TTC549 (cell line): ENCODE measurements around the gene IFNL2.
"Not testable (repeated sequence)": the region's sequence is repeated elsewhere in the genome, so short reads cannot be mapped to it uniquely, and the experiment has no call there.

Experiments
- FAIRE-seq: peaks from 2 replicates; lab custom pipeline; 2012; peaks lifted over from hg19 to GRCh38; lab: Jason Lieb, UNC

IFNL2 gene

DNA sequence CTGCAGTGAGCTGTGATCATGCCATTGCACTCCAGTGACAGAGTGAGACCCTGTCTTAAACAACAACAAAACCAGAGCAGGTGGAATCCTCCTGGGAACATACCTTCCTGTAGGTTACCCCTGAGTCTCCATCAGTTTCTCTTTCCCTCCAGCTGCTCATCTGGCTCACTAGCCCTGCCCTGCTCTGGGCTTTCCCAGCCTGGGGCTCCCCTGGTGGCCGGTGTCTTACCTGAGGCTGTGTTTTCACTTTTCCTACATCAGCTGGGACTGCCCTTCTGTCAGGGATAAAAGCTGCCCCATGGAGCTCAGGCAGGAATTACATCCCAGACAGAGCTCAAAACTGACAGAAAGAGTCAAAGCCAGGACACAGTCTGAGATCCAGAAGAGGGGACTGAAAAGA is at the start of gene IFNL2:
Gene IFNL2, plus strand, starts transcription at position 312 of the 400 bp plus-strand sequence. CDS start 173 bp downstream, outside the sequence.
- not testable (repeated sequence) for FAIRE-seq

DNA sequence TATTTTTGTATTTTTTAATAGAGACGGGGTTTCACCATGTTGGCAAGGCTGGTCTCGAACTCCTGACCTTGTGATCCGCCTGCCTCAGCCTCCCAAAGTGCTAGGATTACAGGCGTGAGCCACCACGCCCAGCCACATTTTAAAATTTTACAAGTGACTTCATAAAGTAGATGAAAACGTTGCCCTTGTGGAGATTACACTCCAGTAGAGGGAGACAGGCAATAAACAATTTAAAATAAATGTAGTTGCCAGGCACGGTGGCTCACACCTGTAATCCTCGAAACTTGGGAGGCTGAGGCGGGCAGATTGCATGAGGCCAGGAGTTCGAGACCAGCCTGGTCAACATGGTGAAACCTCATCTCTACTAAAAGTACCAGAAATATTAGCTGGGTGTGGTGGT is 49.1 kb upstream of the IFNL2 start:
- not testable (repeated sequence) for FAIRE-seq

DNA sequence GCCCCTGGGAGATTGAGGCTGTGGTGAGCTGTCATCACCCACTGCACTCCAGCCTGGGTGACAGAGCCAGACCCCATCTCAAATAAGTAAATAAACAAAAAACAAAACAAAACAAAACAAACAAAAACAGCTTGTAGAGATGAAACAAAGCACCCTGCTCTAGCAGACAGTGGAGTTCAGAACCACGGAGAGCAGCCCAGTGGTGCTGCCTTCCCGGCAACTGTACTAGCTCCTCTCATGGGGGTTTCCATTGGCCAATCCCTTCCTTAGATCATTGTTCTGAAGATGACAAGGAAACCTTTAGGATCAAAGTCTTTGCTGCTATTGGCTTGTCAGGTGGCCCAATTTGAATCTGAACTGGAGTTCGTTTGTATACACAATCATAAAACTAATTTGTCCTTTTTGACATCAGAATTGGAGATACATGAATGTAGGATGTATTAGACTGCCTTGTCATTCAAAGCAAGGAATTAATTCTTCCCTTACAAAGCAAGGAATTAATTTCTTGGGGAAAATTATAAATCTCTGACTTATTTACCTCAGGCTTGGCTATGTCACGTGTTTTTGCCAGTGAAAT is 44.4 kb upstream of the IFNL2 start:
- FAIRE-seq = no peak

DNA sequence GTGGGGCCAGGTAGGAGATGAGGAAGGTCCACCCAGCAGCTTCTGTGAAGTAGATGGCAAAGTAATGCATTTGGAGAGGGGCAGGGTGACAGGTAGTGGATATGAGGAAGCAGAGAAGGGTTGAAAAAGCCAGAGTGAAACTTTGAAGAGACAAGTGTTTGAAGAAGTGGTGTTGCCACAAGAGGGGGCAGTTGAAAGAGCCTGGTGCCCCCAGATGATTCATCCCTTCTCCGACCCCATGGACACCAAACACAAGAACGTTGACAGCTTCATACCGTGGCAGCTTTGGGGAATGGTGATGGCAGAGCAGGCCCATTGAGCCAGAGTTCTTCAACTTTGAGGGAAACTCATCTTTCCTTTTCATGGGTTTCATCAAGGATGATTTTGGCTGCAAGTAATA is 43.3 kb upstream of the IFNL2 start:
- FAIRE-seq = no peak

DNA sequence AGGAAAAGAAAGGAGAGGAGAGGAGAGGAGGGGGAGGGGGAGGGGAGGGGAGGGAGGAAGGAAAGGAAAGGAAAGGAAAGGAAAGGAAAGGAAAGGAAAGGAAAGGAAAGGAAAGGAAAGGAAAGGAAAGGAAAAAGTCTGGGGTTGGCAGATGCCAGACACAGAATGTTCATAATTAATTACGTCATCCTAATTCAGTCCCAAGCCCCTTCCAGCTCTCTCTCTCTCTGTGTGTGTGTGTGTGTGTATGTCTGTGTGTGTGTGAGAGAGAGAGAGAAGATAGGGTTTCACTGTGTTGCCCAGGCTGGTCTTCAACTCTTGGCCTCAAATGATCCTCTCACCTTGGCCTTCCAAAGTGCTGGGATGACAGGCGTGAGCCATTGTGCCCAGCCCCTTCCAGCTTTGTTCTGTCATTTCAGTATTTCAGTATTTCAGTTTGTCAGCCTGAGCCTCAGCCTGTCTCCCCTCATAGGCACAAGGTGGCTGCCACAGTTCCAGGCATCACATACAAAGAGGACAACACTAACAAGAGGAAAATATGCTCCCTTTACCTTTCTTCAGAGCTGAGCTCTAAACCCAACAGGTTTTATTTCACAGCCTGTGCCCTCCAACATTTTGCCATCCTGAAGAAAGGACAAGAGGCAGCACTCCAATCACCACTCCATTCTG is 38.0 kb upstream of the IFNL2 start:
- no peak for FAIRE-seq

DNA sequence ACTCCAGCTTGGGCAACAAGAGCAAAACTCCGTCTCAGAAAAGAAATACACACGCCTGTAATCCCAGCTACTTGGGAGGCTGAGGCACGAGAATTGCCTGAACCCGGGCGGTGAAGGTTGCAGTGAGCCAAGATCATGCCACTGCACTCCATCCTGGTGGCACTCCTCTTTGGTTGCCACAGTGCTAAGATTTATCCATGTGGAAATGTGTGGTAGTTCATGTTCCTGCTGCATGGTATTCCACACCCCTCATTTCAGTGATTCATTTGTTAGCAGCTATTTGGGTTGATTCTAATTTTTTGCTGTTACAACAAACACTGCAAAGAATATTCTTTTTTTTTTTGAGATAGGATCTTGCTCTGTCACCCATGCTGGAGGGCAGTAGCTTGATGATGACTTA is 35.5 kb upstream of the IFNL2 start:
- FAIRE-seq = no peak

DNA sequence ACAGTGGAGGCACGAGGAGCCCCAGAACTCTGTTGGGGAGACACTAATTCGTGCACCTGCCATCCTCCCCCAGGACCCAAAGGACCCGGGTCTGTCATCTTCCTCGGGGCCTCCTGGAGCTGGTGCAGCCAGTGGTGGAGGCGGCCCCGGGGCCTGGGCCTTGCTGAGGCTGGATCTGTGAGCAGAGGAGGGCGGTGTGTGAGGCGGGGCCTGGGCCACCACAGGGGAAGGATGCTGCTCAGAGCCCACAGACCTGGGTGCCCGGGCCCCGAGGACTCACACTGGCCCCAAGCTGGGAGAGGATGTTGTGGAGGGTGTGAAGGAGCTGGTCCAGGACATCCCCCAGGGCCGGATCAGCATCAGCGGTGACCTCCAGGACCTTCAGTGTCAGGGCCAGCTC is 31.7 kb upstream of the IFNL2 start:
- FAIRE-seq = no peak

DNA sequence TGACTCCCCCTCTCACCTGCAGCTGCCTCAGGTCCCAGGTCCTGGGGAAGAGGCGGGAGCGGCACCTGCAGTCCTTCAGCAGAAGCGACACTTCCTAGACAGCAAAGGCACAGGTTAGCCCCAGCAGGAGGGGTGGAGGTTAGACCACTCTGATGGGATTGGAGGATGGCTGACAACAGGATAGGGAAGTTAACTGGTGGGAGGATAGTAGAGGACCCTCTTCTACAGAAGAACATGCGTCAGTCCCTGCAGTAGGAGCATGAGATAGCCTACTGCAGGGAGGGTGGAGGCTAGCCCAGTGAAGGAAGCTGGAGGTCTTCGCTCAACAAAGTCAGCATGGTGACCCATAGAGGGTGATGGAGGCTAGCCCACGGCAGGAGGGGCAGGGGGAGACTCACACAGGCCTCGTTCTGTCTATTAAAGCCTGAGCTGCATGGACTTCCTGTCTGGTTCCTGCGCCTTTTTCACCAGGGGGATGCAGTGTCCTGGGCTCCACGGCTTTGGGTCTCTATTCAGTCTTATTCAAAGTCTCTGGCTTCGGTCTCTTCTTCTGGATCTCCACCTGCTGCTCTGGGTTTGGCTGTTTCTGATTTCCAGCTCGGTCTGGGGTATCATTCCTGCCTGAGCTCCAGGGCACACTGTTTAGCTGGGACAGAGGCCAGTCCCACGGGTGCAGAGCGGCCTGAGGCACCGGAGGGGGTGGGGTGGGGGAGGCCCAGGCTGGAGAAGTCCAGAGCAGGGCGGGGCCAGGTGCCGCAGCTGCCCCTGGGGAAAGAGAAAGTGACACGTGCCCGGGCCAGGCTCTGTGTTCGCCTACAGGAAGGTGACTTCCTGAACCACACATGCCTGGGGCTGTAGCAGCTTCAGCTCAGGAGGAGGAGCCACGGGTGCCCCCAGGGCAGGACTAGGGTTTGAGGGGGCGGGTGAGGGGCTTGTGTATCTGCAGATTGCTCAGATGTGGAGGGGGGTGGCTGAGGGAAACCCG is 30.7 kb upstream of the IFNL2 start:
- no peak for FAIRE-seq

DNA sequence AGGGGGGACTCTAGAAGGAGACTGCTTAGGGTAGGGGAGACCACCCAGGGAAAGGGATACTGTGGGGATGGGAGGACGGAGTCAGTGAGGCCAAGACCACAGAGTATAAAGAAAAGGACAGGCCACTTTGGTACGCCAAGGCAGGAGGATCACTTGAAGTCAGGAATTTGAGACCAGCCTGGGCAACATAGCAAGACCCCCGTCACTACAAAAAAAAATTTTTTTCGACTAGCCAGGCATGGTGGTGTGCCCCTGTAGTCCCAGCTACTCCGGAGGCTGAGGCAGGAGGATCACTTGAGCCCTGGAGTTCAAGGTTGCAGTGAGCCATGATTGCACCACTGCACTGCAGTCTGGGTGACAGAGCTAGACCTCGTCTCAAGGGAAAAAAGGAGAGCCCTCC is 30.0 kb upstream of the IFNL2 start:
- FAIRE-seq = no peak

DNA sequence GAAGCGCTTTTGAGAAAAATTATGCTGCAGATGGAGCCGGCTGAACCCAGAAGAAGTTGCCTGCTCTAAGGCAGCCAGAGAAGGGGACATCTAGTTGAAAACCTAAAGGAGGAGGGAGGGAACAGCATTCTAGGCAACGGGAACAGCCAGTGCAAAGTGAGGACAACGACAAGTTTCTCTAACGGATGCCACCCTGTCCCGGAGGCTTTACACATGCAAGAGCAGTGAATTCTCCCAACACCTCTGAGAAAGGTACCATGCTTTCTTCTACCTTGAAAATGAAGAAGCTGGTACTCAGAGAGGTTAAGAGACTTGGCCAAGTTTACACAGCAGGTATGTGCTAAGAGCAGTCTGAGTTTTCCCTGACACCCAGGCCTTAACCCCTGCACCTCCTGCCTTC is 29.3 kb upstream of the IFNL2 start:
- no peak for FAIRE-seq

DNA sequence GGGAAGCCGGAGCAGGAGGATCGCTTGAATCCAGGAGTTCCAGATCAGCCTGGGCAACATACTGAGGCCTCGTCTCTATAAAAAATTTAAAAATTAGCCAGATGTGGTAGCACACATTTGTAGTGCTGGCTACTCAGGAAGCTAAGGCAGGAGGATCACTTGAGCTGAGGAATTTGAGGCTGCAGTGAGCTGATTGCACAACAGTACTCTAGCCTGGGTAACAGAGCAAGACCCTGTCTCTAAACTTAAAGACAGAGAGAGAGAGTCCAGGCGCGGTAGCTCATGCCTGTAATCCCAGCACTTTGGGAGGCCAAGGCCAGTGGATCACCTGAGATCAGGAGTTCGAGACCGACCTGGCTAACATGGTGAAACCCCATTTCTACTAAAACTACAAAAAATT is 27.8 kb upstream of the IFNL2 start:
- no peak for FAIRE-seq

DNA sequence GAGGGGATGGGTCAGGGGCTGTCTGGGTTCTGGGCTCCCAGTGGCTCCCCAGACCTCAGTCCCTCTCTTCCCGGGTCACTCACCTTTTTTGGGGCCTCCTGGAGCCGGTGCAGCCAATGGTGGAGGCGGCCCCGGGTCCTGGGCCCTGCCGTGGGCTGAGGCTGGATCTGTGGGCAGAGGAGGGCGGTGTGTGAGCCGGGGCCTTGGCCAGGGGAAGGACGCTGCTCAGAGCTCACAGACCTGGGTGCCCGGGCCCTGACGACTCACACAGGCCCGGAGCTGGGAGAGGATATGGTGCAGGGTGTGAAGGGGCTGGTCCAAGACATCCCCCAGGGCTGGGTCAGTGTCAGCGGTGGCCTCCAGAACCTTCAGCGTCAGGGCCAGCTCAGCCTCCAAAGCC is 24.5 kb upstream of the IFNL2 start:
- not testable (repeated sequence) for FAIRE-seq

DNA sequence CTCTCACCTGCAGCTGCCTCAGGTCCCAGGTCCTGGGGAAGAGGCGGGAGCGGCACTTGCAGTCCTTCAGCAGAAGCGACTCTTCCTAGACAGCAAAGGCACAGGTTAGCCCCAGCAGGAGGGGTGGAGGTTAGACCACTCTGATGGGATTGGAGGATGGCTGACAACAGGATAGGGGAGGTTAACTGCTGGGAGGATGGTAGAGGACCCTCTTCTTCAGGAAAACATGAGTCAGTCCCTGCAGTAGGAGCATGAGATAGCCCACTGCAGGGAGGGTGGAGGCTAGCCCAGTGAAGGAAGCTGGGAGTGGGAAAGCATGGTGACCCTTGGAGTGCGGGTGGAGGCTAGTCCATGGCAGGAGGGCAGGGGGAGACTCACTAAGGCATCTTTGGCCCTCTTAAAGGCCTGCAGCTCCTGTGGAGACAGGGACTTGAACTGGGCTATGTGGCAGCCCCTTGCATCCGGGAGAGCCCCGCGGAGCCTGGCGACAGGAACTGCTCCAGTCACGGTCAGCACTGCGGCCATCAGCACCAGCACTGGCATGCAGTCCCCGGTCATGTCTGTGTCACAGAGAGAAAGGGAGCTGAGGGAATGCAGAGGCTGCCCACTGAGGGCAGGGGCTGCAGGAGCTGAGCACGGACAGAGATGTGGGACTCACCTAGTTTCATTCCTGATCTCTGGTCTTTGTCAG is 23.6 kb upstream of the IFNL2 start, which contains the start of gene IFNL3:
Gene IFNL3, minus strand, starts transcription at position 597 of the 691 bp plus-strand sequence. Its CDS starts 39 bp downstream, at position 558.
- not testable (repeated sequence) for FAIRE-seq

DNA sequence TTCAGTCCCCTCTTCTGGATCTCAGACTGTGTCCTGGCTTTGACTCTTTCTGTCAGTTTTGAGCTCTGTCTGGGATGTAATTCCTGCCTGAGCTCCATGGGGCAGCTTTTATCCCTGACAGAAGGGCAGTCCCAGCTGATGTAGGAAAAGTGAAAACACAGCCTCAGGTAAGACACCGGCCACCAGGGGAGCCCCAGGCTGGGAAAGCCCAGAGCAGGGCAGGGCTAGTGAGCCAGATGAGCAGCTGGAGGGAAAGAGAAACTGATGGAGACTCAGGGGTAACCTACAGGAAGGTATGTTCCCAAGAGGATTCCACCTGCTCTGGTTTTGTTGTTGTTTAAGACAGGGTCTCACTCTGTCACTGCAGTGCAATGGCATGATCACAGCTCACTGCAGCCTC is 23.0 kb upstream of the IFNL2 start:
- not testable (repeated sequence) for FAIRE-seq

DNA sequence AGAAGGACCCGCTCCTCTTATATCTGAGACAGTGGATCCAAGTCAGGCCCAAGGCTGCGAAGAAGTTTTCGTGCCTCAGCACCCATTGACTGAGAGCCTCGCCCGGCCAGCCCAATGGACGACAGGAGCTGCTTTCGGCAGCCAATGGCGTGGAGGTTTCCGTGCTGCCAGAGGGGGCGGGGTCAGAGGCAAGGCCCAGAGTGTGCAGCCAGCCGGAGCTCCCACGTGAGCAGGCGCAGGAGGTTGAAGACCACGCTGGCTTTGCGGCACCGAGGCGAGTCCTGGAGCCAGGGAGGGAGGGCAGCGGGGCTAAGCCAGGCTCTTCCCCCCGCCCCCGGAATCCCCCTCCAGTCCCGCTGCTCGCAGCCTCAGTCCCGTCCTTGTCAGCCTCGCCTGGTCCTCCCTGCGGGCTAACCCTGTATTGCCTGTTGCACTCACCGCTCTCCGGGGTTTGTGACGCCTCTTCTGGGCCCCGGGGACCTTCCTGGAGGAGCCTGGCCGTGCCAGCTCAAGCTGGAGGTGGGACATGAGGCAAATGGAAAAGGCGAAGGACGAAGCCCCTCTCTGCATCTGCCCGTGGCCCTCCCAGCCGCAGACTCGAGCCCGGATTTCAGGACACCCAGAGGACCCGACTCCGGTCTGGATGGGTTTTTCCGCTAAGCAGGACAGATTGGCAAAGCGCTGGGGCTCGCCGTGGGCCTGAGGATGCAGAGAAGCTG is 21.1 kb upstream of the IFNL2 start:
- FAIRE-seq = no peak

DNA sequence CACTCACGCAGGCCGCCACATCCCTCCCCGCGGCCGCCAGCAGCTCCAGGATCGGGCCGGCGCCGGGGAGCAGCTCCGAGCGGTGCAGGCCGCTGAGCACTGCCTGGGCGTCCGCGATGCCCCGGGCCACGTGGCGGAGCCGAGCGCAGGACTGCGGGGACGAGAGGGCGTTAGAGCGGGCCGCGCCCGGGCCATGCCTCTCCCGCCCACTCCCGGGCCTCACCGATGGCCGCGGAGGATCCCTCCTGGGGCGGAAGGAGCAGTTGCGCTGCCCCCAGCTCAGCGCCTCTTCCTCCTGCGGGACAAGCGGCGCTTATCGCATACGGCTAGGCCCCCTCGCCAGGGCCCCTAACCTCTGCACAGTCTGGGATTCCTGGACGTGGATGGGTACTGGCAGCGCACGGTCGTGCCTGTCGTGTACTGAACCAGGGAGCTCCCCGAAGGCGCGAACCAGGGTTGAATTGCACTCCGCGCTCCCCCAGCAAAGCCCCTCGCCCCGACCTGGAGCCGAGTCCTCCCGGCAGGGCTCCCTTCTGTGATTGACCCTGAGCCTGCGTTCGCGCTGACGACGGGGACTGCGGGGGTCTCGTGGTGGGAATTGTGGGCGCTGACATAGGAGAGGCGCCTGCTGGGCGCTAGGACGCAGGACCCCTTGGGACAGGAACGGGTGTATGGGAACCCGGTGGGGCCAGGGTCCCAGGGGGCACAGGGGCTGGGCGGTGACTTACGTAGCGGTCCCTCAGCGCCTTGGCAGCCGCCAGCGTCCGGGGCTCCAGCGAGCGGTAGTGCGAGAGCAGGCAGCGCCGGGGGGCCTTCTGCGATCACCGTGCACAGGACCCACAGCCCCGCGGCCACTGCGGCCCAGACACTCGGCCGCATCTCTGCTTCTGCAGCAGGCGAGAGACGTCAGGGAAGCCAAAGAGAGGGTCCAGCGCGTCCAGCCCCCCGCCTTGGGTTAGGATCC is 20.2 kb upstream of the IFNL2 start:
- no peak for FAIRE-seq

DNA sequence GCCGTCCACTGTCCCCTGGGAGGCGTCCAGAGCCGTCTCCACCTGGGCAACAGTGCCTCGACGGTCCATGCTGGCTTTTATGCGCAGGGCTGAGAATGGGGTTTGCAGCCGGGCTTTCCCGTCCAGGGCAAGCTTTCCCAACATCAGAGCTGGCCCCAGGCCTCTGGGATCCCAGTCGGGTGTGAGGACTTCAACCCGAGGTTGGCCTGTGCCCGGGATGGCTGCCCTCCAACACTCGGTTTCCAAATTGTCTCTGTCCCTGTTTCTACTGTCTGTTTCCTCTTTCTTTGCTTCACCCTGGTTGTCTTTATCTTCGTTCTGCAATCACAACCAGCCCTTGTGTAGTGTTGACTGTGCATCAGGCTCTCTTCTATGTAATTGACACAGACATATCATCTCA is 19.4 kb upstream of the IFNL2 start, which contains the start of gene IFNL4:
Gene IFNL4, minus strand, starts transcription at position 51 of the 400 bp plus-strand sequence.
- FAIRE-seq = no peak

DNA sequence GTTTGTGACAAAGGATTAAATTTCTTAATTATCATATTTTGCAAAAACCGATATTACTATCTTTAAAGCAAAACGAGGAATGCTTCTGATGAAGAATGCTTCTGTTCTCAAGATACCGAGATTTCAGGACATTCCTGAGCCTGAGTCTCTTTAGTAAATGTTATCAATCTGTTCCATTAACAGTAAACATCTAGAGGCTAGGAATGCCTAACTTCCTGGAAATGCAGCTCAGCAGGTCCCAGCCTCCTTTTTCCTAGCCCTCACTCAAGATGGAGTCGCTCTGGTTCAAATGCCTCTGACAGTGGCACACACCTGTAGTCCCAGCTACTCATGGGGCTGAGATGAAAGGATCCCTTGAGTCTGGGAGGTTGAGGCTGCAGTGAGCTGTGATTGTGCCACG is 17.1 kb upstream of the IFNL2 start:
- no peak for FAIRE-seq

DNA sequence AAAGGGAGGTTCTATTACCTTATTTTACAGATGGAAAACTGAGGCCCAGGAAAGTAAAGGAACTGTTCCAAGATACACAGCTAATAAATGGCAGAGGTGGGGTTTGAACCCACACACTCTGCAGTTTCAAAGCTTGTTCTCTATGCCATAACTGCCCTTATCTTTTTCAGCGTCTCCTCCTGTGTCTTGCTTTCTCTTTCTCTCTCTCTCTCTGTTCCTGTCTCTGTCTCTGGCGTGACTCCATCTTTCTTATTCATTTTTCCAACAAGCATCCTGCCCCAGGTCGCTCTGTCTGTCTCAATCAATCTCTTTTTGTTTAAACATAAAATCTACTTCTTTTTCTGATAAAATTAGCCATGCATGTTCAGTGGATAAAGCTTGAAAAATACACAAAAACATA is 16.4 kb upstream of the IFNL2 start:
- FAIRE-seq = no peak

DNA sequence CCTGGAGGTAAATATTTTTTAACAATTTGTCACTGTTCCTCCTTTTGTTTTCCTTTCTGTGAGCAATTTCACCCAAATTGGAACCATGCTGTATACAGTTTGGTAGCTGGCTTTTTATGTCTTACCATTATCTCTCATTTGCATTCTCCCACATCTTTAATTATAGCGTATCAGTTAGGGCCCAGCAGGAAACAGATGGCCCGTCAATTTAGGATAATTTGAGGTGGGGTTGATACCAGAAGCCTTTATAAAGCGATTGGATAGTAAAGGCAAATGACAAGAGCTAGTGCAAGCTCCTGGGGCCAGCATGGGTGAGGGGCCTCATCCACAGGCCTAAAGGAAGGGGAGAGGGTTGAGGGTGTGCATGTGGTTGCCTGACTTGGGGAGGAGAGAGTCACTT is 15.7 kb upstream of the IFNL2 start:
- FAIRE-seq = no peak
